GM18870 (cell line): ENCODE results near the gene ETS1.
A peak's percentile ranks its signal among the peaks of the same experiment; 100 is the strongest.

Experiments
- ATAC-seq: cut with Tn5 transposase; IDR thresholded peaks from one replicate; pipeline ENCODE4 v1.9.1; 2021; ENCODE audit warnings: moderate library complexity; ENCODE audit not compliant: unreplicated experiment

Gene ETS1

DNA sequence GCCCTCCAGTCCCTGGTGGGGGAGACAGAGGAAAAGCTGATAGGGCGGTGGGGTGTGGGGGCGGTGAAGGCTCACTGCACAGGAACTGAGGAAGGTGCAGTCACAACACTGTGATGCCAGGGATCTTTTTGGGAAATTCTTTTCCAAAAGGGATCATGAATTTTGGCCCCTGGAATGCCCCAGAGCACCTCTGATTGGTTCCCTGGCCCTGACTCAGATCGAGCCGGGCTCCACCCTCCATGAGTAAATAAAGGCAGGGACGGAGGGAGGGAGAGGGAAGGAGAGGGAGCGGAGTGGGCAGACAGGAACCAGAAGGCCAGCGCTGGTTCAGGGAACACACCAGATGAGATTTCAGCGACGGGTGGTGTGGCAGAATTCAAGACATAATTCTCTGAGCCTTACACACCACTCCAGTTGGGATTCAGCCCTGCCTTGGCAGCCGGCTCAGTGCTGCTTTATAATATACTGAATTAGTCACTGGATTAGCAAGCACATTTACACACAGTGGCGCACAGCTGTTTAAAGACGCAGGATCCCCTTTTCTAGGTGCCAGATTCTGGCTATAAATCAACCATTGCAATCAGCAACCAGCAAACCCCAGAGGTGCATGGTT lies 80.3 kb downstream of the ETS1 start:
- ATAC-seq, result no peak

DNA sequence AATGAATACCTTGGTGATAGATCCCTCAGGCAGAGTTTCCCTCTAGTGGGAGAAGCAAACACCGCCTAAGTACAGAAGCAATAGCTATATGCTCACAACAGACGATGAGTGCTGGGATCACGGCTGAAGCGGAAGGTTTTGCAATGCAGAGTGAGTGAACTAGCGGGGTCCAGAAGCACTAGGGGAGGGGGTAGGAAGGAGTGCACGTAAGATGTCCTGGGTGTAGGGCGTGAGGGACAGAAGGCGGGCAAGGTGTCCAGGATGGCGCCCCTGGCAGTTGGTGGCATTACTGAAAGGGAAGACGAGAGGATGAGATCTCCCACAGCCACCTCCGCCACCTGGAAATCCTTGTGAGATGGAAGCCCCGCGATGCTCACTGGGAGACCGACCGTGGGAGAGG lies 81.0 kb downstream of the ETS1 start:
- no peak for ATAC-seq

DNA sequence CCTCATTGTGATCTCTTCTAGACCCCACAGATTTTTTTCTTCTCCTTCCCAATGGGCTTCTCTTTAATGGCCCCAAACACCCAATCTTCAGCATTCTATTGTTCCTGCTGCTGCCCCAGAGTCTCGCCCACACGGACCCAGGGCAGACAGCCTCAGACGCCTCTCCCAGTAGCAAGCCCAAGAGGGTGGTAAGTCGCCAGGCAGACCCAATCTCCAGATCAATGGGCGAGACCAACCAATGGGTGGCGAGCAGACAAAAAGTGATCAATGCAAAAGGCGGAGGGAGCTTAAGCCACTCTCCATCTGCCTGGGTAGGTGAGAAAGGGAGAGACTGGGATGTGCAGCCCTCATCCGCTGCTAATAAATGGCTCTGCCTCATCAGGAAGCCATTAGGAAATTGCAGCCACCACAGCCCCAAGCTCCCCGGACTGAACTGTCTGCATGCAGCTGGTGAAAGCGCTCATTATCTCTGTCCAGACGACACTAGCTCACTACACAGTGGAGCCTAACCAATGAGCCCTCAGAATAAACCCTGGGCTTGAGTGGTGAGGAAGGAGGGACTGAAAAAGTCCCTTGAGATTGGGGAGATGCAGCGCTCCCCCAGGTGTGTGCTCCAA lies 81.8 kb downstream of the ETS1 start:
- no peak for ATAC-seq

DNA sequence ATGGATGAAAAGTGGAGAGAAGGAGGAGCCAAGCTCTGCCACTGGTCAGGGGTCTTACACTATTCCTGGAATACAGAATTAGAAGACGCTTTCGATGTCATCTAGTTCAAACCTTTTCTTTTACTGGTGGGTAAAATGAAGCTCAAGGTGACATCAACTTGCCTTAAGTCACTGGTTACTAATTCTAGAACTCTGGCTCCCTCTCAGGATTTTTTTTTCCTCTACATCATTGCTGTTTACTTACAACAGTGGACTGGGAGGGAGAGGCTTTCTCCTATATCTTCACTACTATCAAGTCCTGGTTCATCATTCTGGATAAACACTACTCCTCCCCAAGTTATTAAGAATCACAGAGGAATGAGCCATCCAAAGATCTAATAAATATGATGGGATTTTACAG lies 82.9 kb downstream of the ETS1 start:
- ATAC-seq, result no peak

DNA sequence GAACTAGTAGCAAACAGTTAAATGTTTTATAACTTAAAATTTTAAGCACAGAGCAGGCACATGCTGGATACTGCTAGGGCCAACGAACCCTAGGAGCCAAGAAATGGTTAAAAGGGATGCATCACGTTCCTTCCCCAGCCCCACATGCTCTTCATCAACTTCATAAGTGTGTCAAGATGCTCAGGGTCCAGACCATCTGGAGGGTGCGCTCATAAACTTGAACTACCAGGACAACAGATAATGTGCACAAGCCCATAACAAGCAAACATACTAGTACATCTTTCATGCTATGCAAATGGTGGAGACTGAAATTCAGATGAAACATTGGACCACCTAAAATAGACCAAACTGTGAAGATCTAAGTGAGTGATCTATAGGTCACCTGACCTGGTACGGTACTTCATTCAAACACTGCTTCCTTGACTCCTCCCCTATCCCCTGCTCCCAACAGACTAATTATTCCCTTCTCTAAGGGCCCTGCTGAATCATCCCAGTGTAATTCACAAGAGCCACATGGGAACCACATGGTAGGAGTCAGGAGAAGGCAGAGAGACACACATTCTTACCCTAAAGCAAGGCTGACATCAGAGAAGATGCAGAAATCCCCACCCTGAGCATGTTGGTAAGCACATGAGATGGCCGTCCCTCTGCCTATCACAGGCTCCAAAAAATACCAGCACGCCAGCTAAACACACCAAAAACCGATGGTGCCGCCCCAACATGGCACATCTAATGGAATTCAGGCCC lies 83.9 kb downstream of the ETS1 start:
- ATAC-seq, result no peak

DNA sequence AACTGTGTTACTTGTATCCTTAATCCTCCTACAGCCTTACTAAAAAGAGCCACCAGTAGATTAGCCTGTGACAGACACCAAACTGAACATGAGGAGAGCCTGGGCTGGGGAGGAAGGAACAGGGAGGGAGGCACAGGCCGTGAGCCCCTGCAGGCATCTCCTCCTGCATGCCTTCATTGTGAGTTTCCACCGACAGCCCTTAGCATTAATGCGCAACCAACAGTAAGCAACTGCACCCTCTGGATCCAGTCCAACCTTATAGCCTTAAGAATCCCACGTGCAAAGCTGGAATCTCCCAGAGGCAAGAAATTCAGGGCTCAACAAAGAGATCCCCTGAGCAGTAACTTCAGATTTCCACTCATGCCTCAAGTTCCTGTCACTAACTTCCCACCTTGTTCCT lies 84.6 kb downstream of the ETS1 start:
- no peak for ATAC-seq

DNA sequence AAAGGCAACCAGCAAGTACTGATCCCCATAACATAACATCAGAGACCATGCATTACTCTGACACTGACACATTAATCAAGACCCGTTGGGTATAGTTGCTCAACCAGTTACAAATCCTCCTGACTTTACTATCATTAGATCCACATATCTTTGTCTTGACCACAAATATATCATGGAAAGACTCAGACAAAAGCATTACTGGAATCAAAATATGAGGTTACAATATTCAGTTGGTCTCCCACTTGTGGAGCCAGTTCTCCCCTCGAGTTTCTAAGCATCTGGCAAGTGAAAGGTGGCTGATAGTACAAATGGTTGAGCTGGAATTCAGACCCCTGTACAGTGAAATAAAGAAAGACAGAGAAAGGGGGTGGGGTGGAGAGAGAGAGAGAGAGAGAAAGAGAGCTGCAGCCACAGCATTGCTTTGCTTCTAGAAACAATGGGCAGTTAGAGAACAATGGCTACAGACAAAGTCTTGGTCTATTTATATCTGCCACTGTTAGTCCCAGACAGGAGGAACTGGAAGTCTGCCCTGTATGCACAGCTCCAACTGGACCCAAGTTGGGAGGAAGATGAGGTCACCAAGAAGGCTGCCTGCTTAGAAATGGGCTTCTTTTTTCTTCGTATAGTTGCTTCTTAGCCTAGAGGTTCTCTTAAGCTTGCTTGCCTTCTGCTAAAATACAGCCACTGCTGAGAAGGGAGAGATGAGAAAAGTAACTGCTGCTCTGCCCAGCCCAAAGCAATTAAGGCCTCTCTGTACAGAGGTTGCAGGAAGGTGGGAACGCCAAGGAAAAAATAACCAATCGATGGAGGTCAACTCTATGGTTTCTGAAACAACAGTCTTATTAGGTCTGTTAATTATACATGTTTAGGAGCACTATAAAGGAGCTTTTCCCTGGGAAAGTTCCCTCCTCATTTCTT lies 85.5 kb downstream of the ETS1 start:
- no peak for ATAC-seq

DNA sequence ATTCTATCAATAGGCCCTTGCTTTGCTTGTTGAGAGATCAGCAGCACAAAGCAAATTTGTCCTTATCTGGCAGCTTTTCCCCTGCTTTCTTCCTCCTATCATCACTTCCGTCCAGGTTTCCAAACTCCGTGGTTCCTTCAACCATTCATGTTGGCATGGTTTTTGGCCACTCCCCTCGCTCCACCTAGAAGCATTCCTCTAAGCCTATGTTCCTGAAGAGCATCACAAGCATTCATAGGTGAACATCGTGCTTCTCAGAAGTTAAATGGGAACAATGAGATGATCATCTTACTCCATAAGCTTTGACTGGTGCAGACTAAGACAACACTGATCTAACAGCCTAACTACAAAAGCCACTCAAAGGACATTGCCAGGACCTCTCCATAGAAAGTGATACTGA lies 86.3 kb downstream of the ETS1 start:
- no peak for ATAC-seq

DNA sequence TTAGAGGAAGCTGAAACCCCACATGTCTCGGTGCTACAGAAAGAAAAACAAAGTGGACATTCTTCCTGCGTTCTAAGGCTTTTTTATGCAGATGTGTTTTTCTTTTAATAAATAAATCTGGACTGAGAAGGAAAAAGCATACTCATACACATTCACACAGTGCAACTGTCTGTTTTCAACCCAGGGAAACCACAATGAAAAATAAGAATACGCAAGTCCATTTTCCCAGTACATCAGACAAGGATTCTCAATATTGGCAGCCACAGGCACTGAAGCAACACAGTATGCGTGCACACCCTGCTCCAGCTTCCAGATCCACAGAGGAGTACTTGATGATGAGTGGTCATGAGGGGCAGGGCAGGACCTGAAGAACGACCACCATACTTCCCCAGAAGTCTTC lies 86.9 kb downstream of the ETS1 start:
- ATAC-seq, result no peak

DNA sequence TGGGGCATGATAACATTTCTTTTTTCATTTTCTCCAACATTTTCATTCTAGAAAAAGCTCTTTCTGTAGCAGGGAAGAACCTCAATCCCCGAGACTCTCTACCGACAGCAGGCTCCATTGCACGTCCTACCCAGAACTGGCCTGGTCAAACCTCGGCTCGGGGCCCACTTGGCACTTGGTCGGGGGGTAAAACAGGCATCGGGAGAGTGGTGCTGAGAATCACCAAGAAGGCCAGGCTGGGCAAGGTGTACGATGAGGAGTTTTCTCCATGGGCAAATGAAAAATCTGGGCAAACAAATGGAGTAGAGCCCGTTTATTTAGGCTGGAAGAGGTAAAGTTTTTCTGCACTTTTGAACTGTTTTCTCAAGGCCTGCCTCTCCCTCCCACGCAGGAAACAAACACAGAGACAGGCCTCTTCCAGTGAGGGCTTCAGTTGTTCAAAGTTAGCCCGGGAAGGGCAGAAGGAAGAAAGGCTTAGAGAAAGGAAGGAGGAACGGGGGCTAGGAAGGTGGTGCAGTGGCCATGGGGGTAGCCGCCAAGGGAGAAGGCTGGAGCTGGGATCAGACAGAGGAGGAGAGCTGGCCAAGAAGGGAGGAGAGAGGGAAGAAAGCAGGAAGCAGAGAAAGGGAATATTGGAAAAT lies 87.6 kb downstream of the ETS1 start:
- no peak for ATAC-seq

DNA sequence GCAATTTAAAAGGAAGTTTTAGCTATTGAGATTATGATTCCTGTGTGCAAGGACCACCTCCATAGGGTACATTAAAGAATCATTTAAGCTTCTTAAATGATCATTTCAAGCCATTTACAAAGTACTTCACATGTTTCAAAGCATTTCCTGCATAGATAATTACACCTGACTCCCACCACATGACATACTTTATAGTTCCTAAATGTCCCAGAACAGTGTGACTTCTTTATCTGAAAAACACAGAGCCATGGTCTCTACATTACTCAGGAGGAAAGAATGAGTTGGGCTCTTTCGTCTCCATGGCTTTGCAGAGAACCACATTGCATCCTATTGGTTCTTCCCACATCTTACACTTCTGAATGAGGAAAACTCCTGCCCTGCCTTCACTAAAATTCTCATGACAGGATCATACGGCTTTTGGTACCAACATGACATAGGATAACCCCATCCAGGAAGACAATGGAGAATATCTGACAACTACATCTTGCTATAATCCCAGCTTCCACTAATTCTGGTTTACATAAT lies 88.6 kb downstream of the ETS1 start:
- ATAC-seq, result no peak

DNA sequence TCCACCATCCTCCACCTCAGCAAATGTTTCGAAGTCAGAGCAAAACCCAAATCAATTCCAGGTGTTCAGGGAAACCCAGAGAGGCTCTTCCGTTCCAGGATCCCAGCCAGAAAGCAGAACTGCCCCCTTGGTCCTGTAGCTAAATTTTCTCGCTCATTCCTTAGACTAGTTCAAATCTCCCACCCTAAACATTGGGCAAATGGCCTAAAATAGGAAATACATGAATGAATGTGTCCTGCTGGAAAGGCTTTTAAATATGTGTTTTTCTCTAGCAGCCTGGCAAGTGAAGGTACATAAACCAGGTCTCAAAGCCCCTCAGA lies 89.6 kb downstream of the ETS1 start:
- ATAC-seq, result no peak

DNA sequence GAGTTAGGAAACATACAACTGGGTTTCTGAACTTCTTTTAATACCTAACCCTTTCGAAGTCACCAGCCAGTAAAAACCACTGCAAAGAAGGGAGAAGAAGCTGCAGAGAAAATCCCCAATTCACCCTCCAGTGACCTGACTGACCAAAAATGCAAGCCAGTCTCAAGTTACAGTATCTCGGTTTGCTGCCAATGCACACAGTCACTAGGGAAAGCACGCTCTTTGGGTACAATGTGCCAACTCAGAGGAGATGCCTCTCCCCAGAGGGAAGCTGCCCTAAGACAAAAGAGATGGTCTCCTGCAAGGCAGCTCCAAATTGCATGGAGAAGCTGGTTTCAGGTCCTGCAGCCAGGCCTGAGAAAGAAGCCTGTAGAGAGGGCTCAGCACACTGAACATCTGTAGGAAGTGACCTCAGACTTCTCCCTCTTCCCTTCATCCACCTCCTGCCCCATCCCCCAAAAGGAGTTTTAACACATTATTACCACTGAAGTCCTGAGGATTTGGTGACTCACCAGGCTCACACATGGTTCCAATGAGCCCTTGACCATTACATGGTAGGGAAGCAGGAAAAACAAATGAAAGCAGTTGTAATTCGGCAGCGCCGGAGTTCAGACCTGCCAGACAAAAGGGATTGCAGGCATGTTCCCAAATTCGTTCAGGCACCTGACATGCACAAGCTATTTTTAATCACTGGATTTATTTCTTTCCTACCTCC lies 90.1 kb downstream of the ETS1 start:
- ATAC-seq, result peak; percentile 85

DNA sequence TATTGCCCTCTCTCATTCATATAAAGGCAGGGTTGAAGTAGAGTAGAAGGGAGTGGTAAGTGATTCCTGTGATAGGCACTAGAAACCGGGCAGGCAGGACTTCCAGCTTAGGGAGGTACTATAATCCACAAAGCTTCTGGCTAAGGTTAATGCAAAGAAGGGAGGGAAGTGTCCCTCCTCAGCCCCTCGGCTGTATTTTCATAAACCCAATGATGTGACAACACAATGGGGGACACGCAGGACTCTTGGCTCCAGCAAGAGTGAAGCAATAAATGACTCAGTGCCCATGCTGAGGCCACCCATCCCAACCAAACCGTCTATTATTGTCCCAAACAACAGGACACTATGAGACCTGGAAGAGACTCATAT lies 90.7 kb downstream of the ETS1 start:
- no peak for ATAC-seq

DNA sequence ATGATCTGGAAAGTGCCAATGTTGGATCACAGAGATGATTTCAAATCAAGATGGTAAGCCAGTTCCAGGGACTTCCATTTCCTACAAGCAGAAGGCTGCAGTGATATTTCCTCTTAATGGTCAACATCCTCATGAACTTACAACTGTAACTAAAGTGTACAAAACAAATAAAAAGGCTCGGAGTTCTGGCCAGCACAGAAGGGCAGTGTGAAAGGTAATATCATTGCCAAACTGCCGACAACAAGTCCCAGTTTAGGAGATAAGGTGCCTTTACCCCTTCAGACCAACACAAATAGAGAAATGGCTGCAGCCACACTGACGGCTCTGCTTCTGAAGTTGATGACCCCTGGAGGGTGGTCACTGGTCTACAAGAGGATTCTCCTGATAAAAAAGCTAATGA lies 91.1 kb downstream of the ETS1 start:
- no peak for ATAC-seq

DNA sequence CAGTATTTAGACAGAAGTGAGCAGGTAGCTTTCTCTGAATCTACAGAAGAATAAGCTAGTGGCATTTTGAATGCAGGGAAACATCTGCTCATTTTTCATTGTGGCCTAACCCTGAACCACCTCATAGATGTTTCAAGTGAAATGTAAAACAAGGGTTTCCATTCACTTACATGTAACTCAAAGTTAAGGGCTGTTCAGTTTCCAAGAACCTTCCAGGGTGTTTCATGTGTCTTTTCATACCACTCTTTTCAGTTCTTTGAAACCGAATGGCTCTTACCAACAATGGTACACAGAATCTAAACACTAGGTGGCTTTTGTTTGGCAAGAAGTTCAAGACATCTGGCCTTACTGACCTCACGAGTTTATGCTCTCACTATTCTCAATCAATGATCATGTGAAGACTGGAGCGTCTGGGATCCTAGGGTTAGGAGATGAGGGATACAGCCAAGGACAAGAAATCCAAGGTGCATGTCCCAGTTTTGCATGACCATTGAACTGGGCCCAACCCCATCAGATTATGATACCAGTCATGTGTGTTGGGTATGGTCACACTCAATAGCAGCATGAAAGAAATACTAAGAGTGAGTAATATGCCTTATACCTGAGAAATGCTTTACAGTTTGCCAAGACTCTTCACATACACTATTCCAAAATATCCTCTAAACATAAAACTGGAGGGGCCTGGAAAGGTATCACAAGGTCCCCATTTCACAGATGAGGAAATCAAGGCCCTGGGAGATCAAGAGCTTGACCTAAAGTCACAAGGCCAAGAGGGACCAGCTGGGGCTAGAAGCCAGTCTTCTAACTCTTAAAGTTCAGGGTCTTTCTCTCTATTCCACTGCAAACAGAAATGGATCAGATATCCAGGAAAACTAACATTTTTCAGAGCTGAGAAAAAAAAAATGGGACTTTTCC lies 92.7 kb downstream of the ETS1 start:
- no peak for ATAC-seq

DNA sequence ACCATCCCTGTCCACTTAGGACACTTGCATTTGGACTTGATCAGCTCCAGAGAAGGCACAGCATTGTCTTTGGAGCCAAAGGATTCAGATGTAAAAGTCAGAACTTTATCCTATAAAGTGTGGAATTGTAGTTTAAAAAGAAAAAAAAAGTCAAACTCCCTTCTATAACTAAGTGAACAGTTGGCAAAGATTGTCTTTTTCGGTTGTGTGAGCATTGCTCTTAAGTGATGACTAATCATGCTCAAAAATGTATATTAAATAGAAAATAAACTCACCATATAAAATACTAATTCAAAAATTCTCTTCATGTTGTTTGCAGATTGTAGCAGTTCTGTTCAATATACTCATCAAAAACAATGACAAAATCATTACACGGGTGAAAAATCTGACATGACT lies 93.8 kb downstream of the ETS1 start:
- ATAC-seq, result no peak

DNA sequence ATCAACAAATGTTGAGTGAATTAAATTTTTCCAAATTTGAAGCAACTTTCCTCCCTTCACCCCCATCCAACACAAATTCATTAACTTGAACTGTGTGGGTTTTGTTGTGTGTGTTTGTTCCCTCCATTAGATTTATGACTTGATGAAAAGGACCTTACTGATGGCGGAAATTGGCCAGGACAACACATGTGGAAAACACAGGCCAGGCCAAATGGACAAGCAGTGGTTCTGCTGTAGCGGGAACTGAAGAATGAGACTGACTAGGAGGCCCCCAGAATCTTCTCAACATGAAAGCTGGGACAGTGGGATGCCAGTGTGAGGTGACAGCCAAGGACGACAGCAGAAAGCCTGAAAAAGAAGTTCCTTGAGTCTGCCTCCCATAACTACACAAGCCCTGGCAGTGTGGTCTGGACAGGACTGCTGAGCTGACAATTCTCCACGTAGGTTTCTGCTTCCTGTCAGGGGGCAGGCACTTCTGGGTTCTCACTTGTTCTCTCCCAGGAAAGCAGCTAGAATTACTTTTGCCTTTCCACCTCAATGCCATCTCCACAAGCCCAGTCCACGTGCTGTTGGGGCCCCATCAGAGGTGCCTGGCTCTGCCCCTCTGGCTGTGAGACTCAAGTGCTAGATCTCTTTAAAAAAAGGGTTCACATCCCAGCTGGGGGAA lies 94.3 kb downstream of the ETS1 start:
- no peak for ATAC-seq

DNA sequence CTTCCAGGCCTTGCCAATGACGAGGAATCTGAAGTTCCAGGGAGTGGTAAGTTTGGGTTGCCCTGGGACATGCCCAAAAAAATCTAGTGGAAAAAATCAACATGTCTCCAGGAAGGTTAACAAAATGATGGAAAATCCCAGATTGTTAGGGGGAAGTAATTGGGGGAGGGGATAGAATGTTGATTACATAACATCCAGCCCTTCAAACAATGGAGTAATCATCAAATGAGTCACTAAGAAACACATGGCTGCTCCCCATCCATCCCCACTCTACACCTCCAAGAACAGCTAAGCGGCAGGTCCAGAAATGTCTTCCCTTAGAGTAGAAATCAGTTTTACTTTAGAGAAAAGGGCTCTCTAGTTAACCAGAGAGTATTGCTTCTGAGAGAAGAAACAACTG lies 94.9 kb downstream of the ETS1 start:
- ATAC-seq, result no peak
